Naive B cell (primary cell): ENCODE results near the gene TNPO3. TPM values are rescaled to one million over a fixed set of nuclear protein-coding genes. Genes with fewer than 3 reads are reported as not detected.

Source experiments
- ATAC-seq, 2 donors: fragments of 150-1000 bp; cut with Tn5 transposase; 2 replicates each; pipeline ENCODE4 v1.10.0; 2021; ENCODE audit warnings: low read depth in 2 of 2, mild to moderate bottlenecking in 2 of 2, moderate library complexity in 2 of 2
- DNase-seq: peaks from one replicate; pipeline ENCODE4 v3.0.0; 2022
- H3K27ac Mint-ChIP-seq, 6 donors: one replicate each; pipeline ENCODE4 v1.8.0; 2020 to 2022; ENCODE audit warnings: mild to moderate bottlenecking in 6 of 6, mixed read lengths in 6 of 6, moderate library complexity in 5 of 6, inconsistent platforms in 2 of 6
- H3K27me3 Mint-ChIP-seq, 3 donors: one replicate each; pipeline ENCODE4 v1.8.0; 2021 to 2022; ENCODE audit warnings: mixed read lengths in 3 of 3, mild to moderate bottlenecking in 1 of 3
- H3K36me3 Mint-ChIP-seq, 2 donors: one replicate each; pipeline ENCODE4 v1.8.0; 2020 to 2022; ENCODE audit warnings: mixed read lengths in 2 of 2, inconsistent platforms in 1 of 2, mild to moderate bottlenecking in 1 of 2
- H3K4me1 Mint-ChIP-seq, 3 donors: one replicate each; pipeline ENCODE4 v1.8.0; 2020 to 2022; ENCODE audit warnings: mixed read lengths in 3 of 3, inconsistent platforms in 1 of 3, mild to moderate bottlenecking in 1 of 3, moderate library complexity in 1 of 3
- H3K4me3 Mint-ChIP-seq, 8 donors: one replicate each; pipeline ENCODE4 v1.8.0; 2020 to 2022; ENCODE audit warnings: mild to moderate bottlenecking in 8 of 8, mixed read lengths in 8 of 8, moderate library complexity in 8 of 8, inconsistent platforms in 2 of 8
- H3K9me3 Mint-ChIP-seq, 7 donors: one replicate each; pipeline ENCODE4 v1.8.0; 2020 to 2022; ENCODE audit warnings: mixed read lengths in 7 of 7, mild to moderate bottlenecking in 5 of 7, inconsistent platforms in 2 of 7, moderate library complexity in 1 of 7
- polyA plus RNA-seq, 6 donors: library from polyadenylated mRNA; unstranded; fragments of 300-500 nt; fragmentation: Illumina TruSeq; gene quantifications; one replicate each; pipeline ENCODE4 v1.2.3, GENCODE V29; 2021; ENCODE audit warnings: low read depth in 6 of 6

TNPO3 gene
- polyA plus RNA-seq, 6 donors from 2014 or later: 28.7 to 38.7 (median 34.1) TPM

GRCh38 chr7:128904381-128905197 lies 150.3 kb downstream of the TNPO3 start:
- ATAC-seq (peak; percentile 85 to 93), DNase-seq (peak; percentile 71)
- Mint-ChIP-seq H3K27me3 (peaks cover 16 to 43% (median 35%) of the 10 kb centered on the region in 3 donors), H3K36me3 (no peaks in the 10 kb centered on the region), H3K27ac (peak overlapping the region; percentile 21 to 89 (median 54)), H3K4me1 (peaks cover 9 to 16% (median 11%) of the 10 kb centered on the region in 3 donors), H3K4me3 (no peak overlapping the region), H3K9me3 (peaks cover 0 to 6% (median 2%) of the 10 kb centered on the region in 7 donors)

Other genes with a start within 250 kb of the TNPO3 start
- gene FLNC, start 224.7 kb downstream of the TNPO3 start, polyA plus RNA-seq: not detected
- gene ATP6V1F, start 192.3 kb downstream of the TNPO3 start, polyA plus RNA-seq: 100 to 1,000 TPM; 341 to 599 (median 381) TPM
- under 1 TPM in 4 of 6 donors, not detected in 2; 0.29 to 0.78 (median 0.37) TPM for gene KCP, start 144.4 kb downstream of the TNPO3 start, polyA plus RNA-seq
- gene IRF5, start 117.2 kb downstream of the TNPO3 start, polyA plus RNA-seq: 10 to 100 TPM; 54.4 to 78.0 (median 58.5) TPM
- 100 to 1,000 TPM in 5 of 6 donors, 10 to 100 TPM in 1; 92.8 to 171 (median 136) TPM for gene TSPAN33, start 89.6 kb upstream of the TNPO3 start, polyA plus RNA-seq
- gene SMO, start 133.5 kb upstream of the TNPO3 start, polyA plus RNA-seq: under 1 TPM in 1 of 6 donors, not detected in 5; 0.14 TPM
- 1 to 10 TPM; 3.6 to 9.9 (median 5.3) TPM for gene AHCYL2, start 169.9 kb upstream of the TNPO3 start, polyA plus RNA-seq